MM.1S (cell line): Measurements from ENCODE around the gene MISP.
A peak's percentile ranks its signal among the peaks of the same experiment; 100 is the strongest.

ENCODE experiments used
- DNase-seq: peaks from one replicate; pipeline ENCODE4 v3.0.0-alpha.2; 2015
- H2AFZ ChIP-seq: fragments of 300-600 bp; sonication (generic); 2 replicates; pipeline ENCODE4 v1.6.0; 2016; ENCODE audit warnings: antibody characterized with exemption, low read length
- H3F3A ChIP-seq: fragments of 300-600 bp; sonication (generic); 2 replicates; pipeline ENCODE4 v1.6.1; 2016; ENCODE audit warnings: mild to moderate bottlenecking, antibody characterized with exemption, low read length, moderate library complexity, mixed read lengths; ENCODE audit not compliant: insufficient read depth
- H3K27ac ChIP-seq: fragments of 300-600 bp; sonication (generic); 2 replicates; pipeline ENCODE4 v1.5.1; 2016; ENCODE audit warnings: mild to moderate bottlenecking, low read length
- H3K27me3 ChIP-seq: fragments of 300-600 bp; sonication (generic); replicated peaks from 2 replicates; pipeline ENCODE4 v1.6.0; 2016; ENCODE audit warnings: low read length; ENCODE audit not compliant: insufficient read depth
- H3K36me3 ChIP-seq: fragments of 300-600 bp; sonication (generic); replicated peaks from 2 replicates; pipeline ENCODE4 v1.6.1; 2016; ENCODE audit warnings: mild to moderate bottlenecking, low read length, mixed read lengths; ENCODE audit not compliant: insufficient read depth
- H3K4me1 ChIP-seq: fragments of 300-600 bp; sonication (generic); 2 replicates; pipeline ENCODE4 v1.6.1; 2016; ENCODE audit warnings: low read length, mixed read lengths
- H3K4me2 ChIP-seq: fragments of 300-600 bp; sonication (generic); 2 replicates; pipeline ENCODE4 v1.6.0; 2016; ENCODE audit warnings: low read depth, low read length
- H3K4me3 ChIP-seq: fragments of 300-600 bp; sonication (generic); 2 replicates; pipeline ENCODE4 v1.5.1; 2016; ENCODE audit warnings: low read length, mixed read lengths
- H3K79me2 ChIP-seq: fragments of 300-600 bp; sonication (generic); 2 replicates; pipeline ENCODE4 v1.6.1; 2016; ENCODE audit warnings: mixed run types, low read length, mixed read lengths
- H3K9ac ChIP-seq: fragments of 300-600 bp; sonication (generic); 2 replicates; pipeline ENCODE4 v1.6.1; 2016; ENCODE audit warnings: low read length, mixed read lengths
- H3K9me2 ChIP-seq: fragments of 300-600 bp; sonication (generic); replicated peaks from 2 replicates; pipeline ENCODE4 v1.6.1; 2016; ENCODE audit warnings: mild to moderate bottlenecking, low read length, mixed read lengths; ENCODE audit not compliant: insufficient read depth
- H3K9me3 ChIP-seq: fragments of 300-600 bp; sonication (generic); replicated peaks from 2 replicates; pipeline ENCODE4 v1.6.1; 2016; ENCODE audit warnings: mild to moderate bottlenecking, low read length, mixed read lengths; ENCODE audit not compliant: insufficient read depth
- H4K20me1 ChIP-seq: fragments of 300-600 bp; sonication (generic); 2 replicates; pipeline ENCODE4 v1.6.1; 2016; ENCODE audit warnings: mild to moderate bottlenecking, low read length, moderate library complexity, mixed read lengths; ENCODE audit not compliant: insufficient read depth
- CTCF ChIP-seq: fragments of 300-600 bp; sonication (generic); IDR thresholded peaks from 2 replicates; pipeline ENCODE4 v1.5.1; 2016; ENCODE audit warnings: antibody characterized with exemption, low read length, mixed read lengths
- EZH2 ChIP-seq: fragments of 300-600 bp; sonication (generic); optimal IDR thresholded peaks from 2 replicates; pipeline ENCODE3; 2017; ENCODE audit warnings: low read depth, mild to moderate bottlenecking, antibody characterized with exemption, low read length, mixed read lengths
- EZH2phosphoT487 ChIP-seq: fragments of 300-600 bp; sonication (generic); IDR thresholded peaks from 2 replicates; pipeline ENCODE4 v1.6.1; 2018; ENCODE audit warnings: antibody characterized with exemption, low read length

The MISP gene

GRCh38 chr19:746956-747355, 4.0 kb upstream of the MISP start:
- no peak overlapping the region for H3K4me2 ChIP-seq
- H3K4me1 ChIP-seq: no peaks in the 10 kb centered on the region; the same call in 1 of the 2 replicates
- H3K36me3 ChIP-seq: no peaks in the 10 kb centered on the region
- H3K27ac ChIP-seq: no peak overlapping the region
- no peak overlapping the region for H2AFZ ChIP-seq
- TF ChIP-seq EZH2 (no peak), CTCF (no peak), EZH2phosphoT487 (no peak)
- DNase-seq: no peak
- no peaks in the 10 kb centered on the region for H3K9me3 ChIP-seq
- no peaks in the 10 kb centered on the region for H3F3A ChIP-seq
- H3K9me2 ChIP-seq: no peaks in the 10 kb centered on the region
- H3K79me2 ChIP-seq: no peaks in the 10 kb centered on the region
- peaks cover 86% of the 10 kb centered on the region for H3K27me3 ChIP-seq
- no peaks in the 10 kb centered on the region for H4K20me1 ChIP-seq
- H3K9ac ChIP-seq: no peak overlapping the region
- no peak overlapping the region for H3K4me3 ChIP-seq

- H3K4me3 ChIP-seq: no peak overlapping the region
- no peaks in the 10 kb centered on the region for H4K20me1 ChIP-seq
- peaks cover 86% of the 10 kb centered on the region for H3K27me3 ChIP-seq
- peak; percentile 4 for DNase-seq
- TF ChIP-seq EZH2: no peak
- no peak for TF ChIP-seq EZH2phosphoT487
- no peak for TF ChIP-seq CTCF
- no peaks in the 10 kb centered on the region; the same call in 1 of the 2 replicates for H3K4me1 ChIP-seq
- no peaks in the 10 kb centered on the region for H3K9me2 ChIP-seq
- peak overlapping the region; percentile 30 for H2AFZ ChIP-seq
- no peak overlapping the region for H3K27ac ChIP-seq
- no peaks in the 10 kb centered on the region for H3K9me3 ChIP-seq
- H3K36me3 ChIP-seq: no peaks in the 10 kb centered on the region
- H3K79me2 ChIP-seq: no peaks in the 10 kb centered on the region
- no peak overlapping the region for H3K9ac ChIP-seq
- peak overlapping the region; percentile 14; the same call in 1 of the 2 replicates for H3K4me2 ChIP-seq
- no peaks in the 10 kb centered on the region for H3F3A ChIP-seq
These were observed 3.3 kb upstream of the MISP start for GRCh38 chr19:747432-748273.

GRCh38 chr19:748274-748598, 2.7 kb upstream of the MISP start:
- peak; percentile 20 for DNase-seq
- H4K20me1 ChIP-seq: no peaks in the 10 kb centered on the region
- H3F3A ChIP-seq: no peaks in the 10 kb centered on the region
- H3K27ac ChIP-seq: no peak overlapping the region
- no peak overlapping the region for H3K4me3 ChIP-seq
- no peaks in the 10 kb centered on the region for H3K79me2 ChIP-seq
- TF ChIP-seq EZH2: no peak
- TF ChIP-seq EZH2phosphoT487: no peak
- no peak for TF ChIP-seq CTCF
- H2AFZ ChIP-seq: peak overlapping the region; percentile 30
- no peaks in the 10 kb centered on the region for H3K9me3 ChIP-seq
- peaks cover 86% of the 10 kb centered on the region for H3K27me3 ChIP-seq
- H3K4me2 ChIP-seq: peak overlapping the region; percentile 14; the same call in 1 of the 2 replicates
- H3K9ac ChIP-seq: no peak overlapping the region
- no peaks in the 10 kb centered on the region; the same call in 1 of the 2 replicates for H3K4me1 ChIP-seq
- no peaks in the 10 kb centered on the region for H3K9me2 ChIP-seq
- no peaks in the 10 kb centered on the region for H3K36me3 ChIP-seq
